HepG2 (cell line): ENCODE measurements around the gene ZNF853. TPM values are rescaled to one million over a fixed set of nuclear protein-coding genes. Genes with fewer than 3 reads are reported as not detected.

ENCODE experiments used
- GABPB1 ChIP-seq: IDR thresholded peaks from 2 replicates; pipeline ENCODE4 v1.6.1; 2016; ENCODE audit warnings: mild to moderate bottlenecking, missing genetic modification reagents, moderate library complexity, missing compliant biosample characterization
- GZF1 ChIP-seq: sonication (generic); formaldehyde crosslinking; IDR thresholded peaks from 2 replicates; pipeline ENCODE4 v1.5.1; 2020; ENCODE audit warnings: mild to moderate bottlenecking, missing genetic modification reagents
- HBP1 ChIP-seq: IDR thresholded peaks from 2 replicates; pipeline ENCODE4 v1.6.1; 2016; ENCODE audit warnings: low read depth, control low read depth
- HDAC2 ChIP-seq: sonication (generic); formaldehyde crosslinking; IDR thresholded peaks from 2 replicates; pipeline ENCODE4 v1.4.0; 2020; ENCODE audit warnings: missing genetic modification reagents
- MXI1 ChIP-seq: IDR thresholded peaks from 3 replicates; pipeline ENCODE4 v1.6.1; 2012; ENCODE audit warnings: low read depth, low read length, inconsistent platforms, borderline replicate concordance
- NFYB ChIP-seq: sonication (generic); formaldehyde crosslinking; IDR thresholded peaks from 2 replicates; pipeline ENCODE4 v1.4.0; 2020; ENCODE audit warnings: missing genetic modification reagents
- SIX1 ChIP-seq: sonication (generic); formaldehyde crosslinking; IDR thresholded peaks from 2 replicates; pipeline ENCODE4 v1.4.0; 2020; ENCODE audit warnings: missing genetic modification reagents, borderline replicate concordance
- ZBTB7A ChIP-seq: sonication (generic); formaldehyde crosslinking; IDR thresholded peaks from 2 replicates; pipeline ENCODE4 v1.8.0; 2022; ENCODE audit warnings: mild to moderate bottlenecking, missing genetic modification reagents
- ZMYM3 ChIP-seq: sonication (generic); formaldehyde crosslinking; IDR thresholded peaks from 2 replicates; pipeline ENCODE4 v1.5.1; 2020; ENCODE audit warnings: mild to moderate bottlenecking, missing genetic modification reagents
- ZNF124 ChIP-seq: sonication (generic); formaldehyde crosslinking; IDR thresholded peaks from 2 replicates; pipeline ENCODE4 v1.4.0; 2020; ENCODE audit warnings: missing genetic modification reagents
- ZNF296 ChIP-seq: sonication (generic); formaldehyde crosslinking; conservative IDR thresholded peaks from 2 replicates; pipeline ENCODE4 v1.5.0; 2020; ENCODE audit warnings: mild to moderate bottlenecking, missing genetic modification reagents
- ZNF382 ChIP-seq: sonication (generic); formaldehyde crosslinking; IDR thresholded peaks from 2 replicates; pipeline ENCODE4 v1.5.0; 2020; ENCODE audit warnings: missing genetic modification reagents, mild to moderate bottlenecking, borderline replicate concordance
- ZNF552 ChIP-seq: sonication (generic); formaldehyde crosslinking; IDR thresholded peaks from 2 replicates; pipeline ENCODE4 v1.9.0; 2022; ENCODE audit warnings: missing genetic modification reagents, mild to moderate bottlenecking, borderline replicate concordance
- polyA plus RNA-seq, 8 experiments: library from polyadenylated mRNA; depleted of rRNA in 3 of 8; stranded (reverse) in 7 of 8; unstranded in 1 of 8; fragments of >200 nt; fragmentation: Illumina TruSeq in 4 of 8; extraction: Trizol in 4 of 8; gene quantifications; 2 replicates each; pipeline versions ENCODE4 v1.2.1 to v1.2.3, GENCODE V29; 2011 to 2016; ENCODE audit warnings: low read depth in 4 of 8, missing spikeins in 1 of 8, mixed read lengths in 1 of 8; ENCODE audit not compliant: insufficient read depth in 1 of 8
- total RNA-seq, 5 experiments: library from RNA; depleted of rRNA; stranded (reverse); fragments of >200 nt; fragmentation: Illumina TruSeq; extraction: Trizol; gene quantifications; 2 replicates each; pipeline ENCODE4 v1.2.3, GENCODE V29; 2016; ENCODE audit warnings: low read depth in 1 of 5
- TF ChIP-seq, protein P1 (sequence below): sonication (generic); formaldehyde crosslinking; IDR thresholded peaks from 2 replicates; pipeline ENCODE4 v1.4.0; 2020; ENCODE audit warnings: missing genetic modification reagents, borderline replicate concordance
- TF ChIP-seq, protein P2 (sequence below): sonication (generic); IDR thresholded peaks from 2 replicates; pipeline ENCODE4 v1.6.1; 2016; ENCODE audit warnings: low read depth, borderline replicate concordance
- TF ChIP-seq, protein P3 (sequence below): IDR thresholded peaks from 2 replicates; pipeline ENCODE4 v1.6.1; 2016; ENCODE audit warnings: mild to moderate bottlenecking, missing biosample characterization, missing genetic modification reagents
- TF ChIP-seq, protein P4 (sequence below): sonication (generic); formaldehyde crosslinking; IDR thresholded peaks from 2 replicates; pipeline ENCODE4 v1.4.0; 2020; ENCODE audit warnings: missing genetic modification reagents
- TF ChIP-seq, protein P5 (sequence below): sonication (generic); formaldehyde crosslinking; IDR thresholded peaks from 2 replicates; pipeline ENCODE4 v1.4.0; 2020; ENCODE audit warnings: missing genetic modification reagents, borderline replicate concordance

The ZNF853 gene
- total and polyA plus RNA-seq, 2 of the 13 experiments (the other 11 are each of a cell fraction or from before 2014, with no cell fraction given), result 2.1 to 6.2 TPM

DNA sequence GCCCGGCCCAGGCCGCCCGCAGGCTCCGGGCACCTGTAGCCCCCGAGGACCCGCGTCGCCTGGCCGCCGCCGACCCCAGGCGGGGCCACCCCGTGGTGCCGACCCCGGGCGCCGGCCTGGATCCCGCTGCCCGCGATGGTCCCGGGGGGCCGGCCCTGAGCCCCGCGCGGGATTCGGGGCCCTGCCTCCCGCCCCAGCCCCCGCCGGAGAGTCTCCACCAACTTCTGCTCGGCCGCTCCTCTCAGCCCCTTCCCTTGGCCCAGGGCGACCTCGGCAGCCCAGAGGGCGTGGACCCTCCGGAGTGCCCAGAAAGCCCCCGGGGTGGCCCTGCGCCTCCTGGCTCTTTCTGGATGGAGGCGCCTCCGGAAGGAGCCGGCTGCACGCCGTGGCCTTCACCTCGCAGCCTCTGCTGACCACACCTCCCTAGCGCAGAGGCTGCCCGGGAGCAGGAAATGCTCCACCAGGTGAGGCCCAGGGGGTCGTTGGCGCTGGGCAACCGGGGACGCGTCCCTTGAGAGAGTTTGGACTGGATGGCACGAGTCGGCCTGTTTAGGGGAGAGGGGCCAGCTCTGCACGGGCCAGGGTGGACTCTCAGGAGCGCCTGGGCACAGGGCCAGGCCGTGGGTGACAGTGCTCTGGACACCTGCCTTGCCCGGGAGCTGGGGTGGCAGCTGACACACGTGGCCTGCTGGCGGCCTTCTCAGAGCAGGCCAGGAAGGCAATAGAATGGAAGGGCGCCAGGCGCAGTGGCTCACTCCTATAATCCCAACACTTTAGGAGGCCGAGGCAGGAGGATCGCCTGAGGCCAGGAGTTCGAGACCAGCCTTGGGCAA is 529 bp downstream of the ZNF853 start (continued):
- no peak for TF ChIP-seq HBP1 (CRISPR knock-in tag)
- no peak for TF ChIP-seq ZNF382 (CRISPR knock-in tag)
- TF ChIP-seq GZF1, result no peak
- no peak for TF ChIP-seq SIX1
- TF ChIP-seq ZNF296, result peak; percentile 72; the same call in 1 of the 2 replicates
- TF ChIP-seq ZNF552 (CRISPR knock-in tag), result no peak
- 0 out of 2 replicates have a peak, but pooled peaks have one; percentile 61 for TF ChIP-seq ZMYM3 (CRISPR knock-in tag)
- TF ChIP-seq, protein P1, sequence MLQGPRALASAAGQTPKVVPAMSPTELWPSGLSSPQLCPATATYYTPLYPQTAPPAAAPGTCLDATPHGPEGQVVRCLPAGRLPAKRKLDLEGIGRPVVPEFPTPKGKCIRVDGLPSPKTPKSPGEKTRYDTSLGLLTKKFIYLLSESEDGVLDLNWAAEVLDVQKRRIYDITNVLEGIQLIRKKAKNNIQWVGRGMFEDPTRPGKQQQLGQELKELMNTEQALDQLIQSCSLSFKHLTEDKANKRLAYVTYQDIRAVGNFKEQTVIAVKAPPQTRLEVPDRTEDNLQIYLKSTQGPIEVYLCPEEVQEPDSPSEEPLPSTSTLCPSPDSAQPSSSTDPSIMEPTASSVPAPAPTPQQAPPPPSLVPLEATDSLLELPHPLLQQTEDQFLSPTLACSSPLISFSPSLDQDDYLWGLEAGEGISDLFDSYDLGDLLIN (CRISPR knock-in tag), result peak; percentile 23; the same call in 1 of the 2 replicates
- peak; percentile 57; the same call in 1 of the 3 replicates for TF ChIP-seq MXI1
- TF ChIP-seq NFYB, result no peak
- TF ChIP-seq, protein P2, sequence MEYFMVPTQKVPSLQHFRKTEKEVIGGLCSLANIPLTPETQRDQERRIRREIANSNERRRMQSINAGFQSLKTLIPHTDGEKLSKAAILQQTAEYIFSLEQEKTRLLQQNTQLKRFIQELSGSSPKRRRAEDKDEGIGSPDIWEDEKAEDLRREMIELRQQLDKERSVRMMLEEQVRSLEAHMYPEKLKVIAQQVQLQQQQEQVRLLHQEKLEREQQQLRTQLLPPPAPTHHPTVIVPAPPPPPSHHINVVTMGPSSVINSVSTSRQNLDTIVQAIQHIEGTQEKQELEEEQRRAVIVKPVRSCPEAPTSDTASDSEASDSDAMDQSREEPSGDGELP, result peak; percentile 43; the same call in 1 of the 2 replicates
- TF ChIP-seq HDAC2 (CRISPR knock-in tag), result peak; percentile 59; the same call in 1 of the 2 replicates
- TF ChIP-seq GABPB1 (CRISPR knock-in tag), result peak; percentile 87
- TF ChIP-seq ZNF124, result no peak
- TF ChIP-seq, protein P3, sequence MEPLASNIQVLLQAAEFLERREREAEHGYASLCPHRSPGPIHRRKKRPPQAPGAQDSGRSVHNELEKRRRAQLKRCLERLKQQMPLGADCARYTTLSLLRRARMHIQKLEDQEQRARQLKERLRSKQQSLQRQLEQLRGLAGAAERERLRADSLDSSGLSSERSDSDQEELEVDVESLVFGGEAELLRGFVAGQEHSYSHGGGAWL (CRISPR knock-in tag), result peak; percentile 52; the same call in 1 of the 2 replicates
- TF ChIP-seq, protein P4, sequence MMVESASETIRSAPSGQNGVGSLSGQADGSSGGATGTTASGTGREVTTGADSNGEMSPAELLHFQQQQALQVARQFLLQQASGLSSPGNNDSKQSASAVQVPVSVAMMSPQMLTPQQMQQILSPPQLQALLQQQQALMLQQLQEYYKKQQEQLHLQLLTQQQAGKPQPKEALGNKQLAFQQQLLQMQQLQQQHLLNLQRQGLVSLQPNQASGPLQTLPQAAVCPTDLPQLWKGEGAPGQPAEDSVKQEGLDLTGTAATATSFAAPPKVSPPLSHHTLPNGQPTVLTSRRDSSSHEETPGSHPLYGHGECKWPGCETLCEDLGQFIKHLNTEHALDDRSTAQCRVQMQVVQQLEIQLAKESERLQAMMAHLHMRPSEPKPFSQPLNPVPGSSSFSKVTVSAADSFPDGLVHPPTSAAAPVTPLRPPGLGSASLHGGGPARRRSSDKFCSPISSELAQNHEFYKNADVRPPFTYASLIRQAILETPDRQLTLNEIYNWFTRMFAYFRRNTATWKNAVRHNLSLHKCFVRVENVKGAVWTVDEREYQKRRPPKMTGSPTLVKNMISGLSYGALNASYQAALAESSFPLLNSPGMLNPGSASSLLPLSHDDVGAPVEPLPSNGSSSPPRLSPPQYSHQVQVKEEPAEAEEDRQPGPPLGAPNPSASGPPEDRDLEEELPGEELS (CRISPR knock-in tag), result 0 out of 2 replicates have a peak, but pooled peaks have one; percentile 40
- TF ChIP-seq, protein P5, sequence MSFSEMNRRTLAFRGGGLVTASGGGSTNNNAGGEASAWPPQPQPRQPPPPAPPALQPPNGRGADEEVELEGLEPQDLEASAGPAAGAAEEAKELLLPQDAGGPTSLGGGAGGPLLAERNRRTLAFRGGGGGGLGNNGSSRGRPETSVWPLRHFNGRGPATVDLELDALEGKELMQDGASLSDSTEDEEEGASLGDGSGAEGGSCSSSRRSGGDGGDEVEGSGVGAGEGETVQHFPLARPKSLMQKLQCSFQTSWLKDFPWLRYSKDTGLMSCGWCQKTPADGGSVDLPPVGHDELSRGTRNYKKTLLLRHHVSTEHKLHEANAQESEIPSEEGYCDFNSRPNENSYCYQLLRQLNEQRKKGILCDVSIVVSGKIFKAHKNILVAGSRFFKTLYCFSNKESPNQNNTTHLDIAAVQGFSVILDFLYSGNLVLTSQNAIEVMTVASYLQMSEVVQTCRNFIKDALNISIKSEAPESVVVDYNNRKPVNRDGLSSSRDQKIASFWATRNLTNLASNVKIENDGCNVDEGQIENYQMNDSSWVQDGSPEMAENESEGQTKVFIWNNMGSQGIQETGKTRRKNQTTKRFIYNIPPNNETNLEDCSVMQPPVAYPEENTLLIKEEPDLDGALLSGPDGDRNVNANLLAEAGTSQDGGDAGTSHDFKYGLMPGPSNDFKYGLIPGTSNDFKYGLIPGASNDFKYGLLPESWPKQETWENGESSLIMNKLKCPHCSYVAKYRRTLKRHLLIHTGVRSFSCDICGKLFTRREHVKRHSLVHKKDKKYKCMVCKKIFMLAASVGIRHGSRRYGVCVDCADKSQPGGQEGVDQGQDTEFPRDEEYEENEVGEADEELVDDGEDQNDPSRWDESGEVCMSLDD (CRISPR knock-in tag), result 0 out of 2 replicates have a peak, but pooled peaks have one; percentile 18
- TF ChIP-seq ZBTB7A (CRISPR knock-in tag), result 0 out of 2 replicates have a peak, but pooled peaks have one; percentile 58
